K562 (cell line): ENCODE results near the gene MAMDC2.

Experiments used
- NBN ChIP-seq: fragments of 450-650 bp; IDR thresholded peaks from 2 replicates; pipeline ENCODE4 v1.6.1; 2016; ENCODE audit warnings: low read depth, mild to moderate bottlenecking
- PTTG1 ChIP-seq: fragments of 450-650 bp; IDR thresholded peaks from 2 replicates; pipeline ENCODE4 v1.6.1; 2016; ENCODE audit warnings: low read depth, mild to moderate bottlenecking, missing genetic modification characterization, missing compliant biosample characterization
- RB1 ChIP-seq: fragments of 450-650 bp; IDR thresholded peaks from 2 replicates; pipeline ENCODE4 v1.6.1; 2017; ENCODE audit warnings: low read depth, mild to moderate bottlenecking
- TF ChIP-seq, protein P1 (sequence below), 3 experiments: IDR thresholded peaks in 2 of 3; conservative IDR thresholded peaks in 1 of 3; 2 replicates each; pipeline ENCODE4 v1.5.1; 2011 to 2012; ENCODE audit warnings: low read length in 3 of 3, mild to moderate bottlenecking in 3 of 3, control low read depth in 2 of 3, improper control_type of control experiment in 1 of 3, inconsistent platforms in 1 of 3, low read depth in 1 of 3, mixed read lengths in 1 of 3, moderate library complexity in 1 of 3; ENCODE audit not compliant: insufficient read depth in 2 of 3
- TF ChIP-seq, protein P2 (sequence below), 2 experiments: fragments of 450-650 bp; formaldehyde crosslinking in 1 of 2; IDR thresholded peaks; 2 replicates each; pipeline versions ENCODE4 v1.4.0 to v1.6.1; 2014 to 2020; ENCODE audit warnings: mild to moderate bottlenecking in 2 of 2, borderline replicate concordance in 1 of 2, low read depth in 1 of 2
- TF ChIP-seq, protein P3 (sequence below): sonication (generic); formaldehyde crosslinking; IDR thresholded peaks from 2 replicates; pipeline ENCODE4 v1.8.1; 2023; ENCODE audit warnings: missing genetic modification reagents, mild to moderate bottlenecking, borderline replicate concordance

DNA sequence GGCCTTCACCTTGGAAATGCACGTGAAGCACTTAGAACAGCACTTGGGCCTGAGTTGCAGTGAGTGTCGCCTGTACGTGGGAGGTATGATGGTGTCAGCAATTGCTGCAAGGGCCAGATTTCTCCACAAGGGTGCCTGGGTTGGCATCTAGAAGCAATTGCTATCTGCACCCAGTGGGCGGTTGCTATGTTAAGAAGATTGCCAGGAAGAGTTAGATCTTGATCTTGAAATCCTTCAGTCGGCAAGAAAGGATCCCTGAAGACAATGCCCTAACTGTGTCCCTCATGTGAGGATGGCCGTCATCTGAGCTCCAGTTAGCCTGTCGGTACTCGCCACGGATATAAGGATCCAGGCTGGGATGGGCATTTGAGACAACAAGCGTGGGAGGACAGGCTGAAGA lies 62.9 kb downstream of the MAMDC2 start:
- TF ChIP-seq RB1 (no peak), PTTG1 (no peak), NBN (no peak)
- TF ChIP-seq, protein P1, sequence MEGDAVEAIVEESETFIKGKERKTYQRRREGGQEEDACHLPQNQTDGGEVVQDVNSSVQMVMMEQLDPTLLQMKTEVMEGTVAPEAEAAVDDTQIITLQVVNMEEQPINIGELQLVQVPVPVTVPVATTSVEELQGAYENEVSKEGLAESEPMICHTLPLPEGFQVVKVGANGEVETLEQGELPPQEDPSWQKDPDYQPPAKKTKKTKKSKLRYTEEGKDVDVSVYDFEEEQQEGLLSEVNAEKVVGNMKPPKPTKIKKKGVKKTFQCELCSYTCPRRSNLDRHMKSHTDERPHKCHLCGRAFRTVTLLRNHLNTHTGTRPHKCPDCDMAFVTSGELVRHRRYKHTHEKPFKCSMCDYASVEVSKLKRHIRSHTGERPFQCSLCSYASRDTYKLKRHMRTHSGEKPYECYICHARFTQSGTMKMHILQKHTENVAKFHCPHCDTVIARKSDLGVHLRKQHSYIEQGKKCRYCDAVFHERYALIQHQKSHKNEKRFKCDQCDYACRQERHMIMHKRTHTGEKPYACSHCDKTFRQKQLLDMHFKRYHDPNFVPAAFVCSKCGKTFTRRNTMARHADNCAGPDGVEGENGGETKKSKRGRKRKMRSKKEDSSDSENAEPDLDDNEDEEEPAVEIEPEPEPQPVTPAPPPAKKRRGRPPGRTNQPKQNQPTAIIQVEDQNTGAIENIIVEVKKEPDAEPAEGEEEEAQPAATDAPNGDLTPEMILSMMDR (IDR thresholded peaks at IDR 0.05 in 2 of 3, conservative IDR thresholded peaks at IDR 0.05 in 1 of 3; ENCODE audit: insufficient read depth in 2 of 3, low read depth in 1 of 3, low read length in 3 of 3) = no peak
- TF ChIP-seq, protein P2, sequence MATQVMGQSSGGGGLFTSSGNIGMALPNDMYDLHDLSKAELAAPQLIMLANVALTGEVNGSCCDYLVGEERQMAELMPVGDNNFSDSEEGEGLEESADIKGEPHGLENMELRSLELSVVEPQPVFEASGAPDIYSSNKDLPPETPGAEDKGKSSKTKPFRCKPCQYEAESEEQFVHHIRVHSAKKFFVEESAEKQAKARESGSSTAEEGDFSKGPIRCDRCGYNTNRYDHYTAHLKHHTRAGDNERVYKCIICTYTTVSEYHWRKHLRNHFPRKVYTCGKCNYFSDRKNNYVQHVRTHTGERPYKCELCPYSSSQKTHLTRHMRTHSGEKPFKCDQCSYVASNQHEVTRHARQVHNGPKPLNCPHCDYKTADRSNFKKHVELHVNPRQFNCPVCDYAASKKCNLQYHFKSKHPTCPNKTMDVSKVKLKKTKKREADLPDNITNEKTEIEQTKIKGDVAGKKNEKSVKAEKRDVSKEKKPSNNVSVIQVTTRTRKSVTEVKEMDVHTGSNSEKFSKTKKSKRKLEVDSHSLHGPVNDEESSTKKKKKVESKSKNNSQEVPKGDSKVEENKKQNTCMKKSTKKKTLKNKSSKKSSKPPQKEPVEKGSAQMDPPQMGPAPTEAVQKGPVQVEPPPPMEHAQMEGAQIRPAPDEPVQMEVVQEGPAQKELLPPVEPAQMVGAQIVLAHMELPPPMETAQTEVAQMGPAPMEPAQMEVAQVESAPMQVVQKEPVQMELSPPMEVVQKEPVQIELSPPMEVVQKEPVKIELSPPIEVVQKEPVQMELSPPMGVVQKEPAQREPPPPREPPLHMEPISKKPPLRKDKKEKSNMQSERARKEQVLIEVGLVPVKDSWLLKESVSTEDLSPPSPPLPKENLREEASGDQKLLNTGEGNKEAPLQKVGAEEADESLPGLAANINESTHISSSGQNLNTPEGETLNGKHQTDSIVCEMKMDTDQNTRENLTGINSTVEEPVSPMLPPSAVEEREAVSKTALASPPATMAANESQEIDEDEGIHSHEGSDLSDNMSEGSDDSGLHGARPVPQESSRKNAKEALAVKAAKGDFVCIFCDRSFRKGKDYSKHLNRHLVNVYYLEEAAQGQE (IDR thresholded peaks at IDR 0.05; ENCODE audit: borderline replicate concordance) = no peak
- TF ChIP-seq, protein P2 (CRISPR knock-in tag; IDR thresholded peaks at IDR 0.05; ENCODE audit: low read depth) = no peak
- TF ChIP-seq, protein P3, sequence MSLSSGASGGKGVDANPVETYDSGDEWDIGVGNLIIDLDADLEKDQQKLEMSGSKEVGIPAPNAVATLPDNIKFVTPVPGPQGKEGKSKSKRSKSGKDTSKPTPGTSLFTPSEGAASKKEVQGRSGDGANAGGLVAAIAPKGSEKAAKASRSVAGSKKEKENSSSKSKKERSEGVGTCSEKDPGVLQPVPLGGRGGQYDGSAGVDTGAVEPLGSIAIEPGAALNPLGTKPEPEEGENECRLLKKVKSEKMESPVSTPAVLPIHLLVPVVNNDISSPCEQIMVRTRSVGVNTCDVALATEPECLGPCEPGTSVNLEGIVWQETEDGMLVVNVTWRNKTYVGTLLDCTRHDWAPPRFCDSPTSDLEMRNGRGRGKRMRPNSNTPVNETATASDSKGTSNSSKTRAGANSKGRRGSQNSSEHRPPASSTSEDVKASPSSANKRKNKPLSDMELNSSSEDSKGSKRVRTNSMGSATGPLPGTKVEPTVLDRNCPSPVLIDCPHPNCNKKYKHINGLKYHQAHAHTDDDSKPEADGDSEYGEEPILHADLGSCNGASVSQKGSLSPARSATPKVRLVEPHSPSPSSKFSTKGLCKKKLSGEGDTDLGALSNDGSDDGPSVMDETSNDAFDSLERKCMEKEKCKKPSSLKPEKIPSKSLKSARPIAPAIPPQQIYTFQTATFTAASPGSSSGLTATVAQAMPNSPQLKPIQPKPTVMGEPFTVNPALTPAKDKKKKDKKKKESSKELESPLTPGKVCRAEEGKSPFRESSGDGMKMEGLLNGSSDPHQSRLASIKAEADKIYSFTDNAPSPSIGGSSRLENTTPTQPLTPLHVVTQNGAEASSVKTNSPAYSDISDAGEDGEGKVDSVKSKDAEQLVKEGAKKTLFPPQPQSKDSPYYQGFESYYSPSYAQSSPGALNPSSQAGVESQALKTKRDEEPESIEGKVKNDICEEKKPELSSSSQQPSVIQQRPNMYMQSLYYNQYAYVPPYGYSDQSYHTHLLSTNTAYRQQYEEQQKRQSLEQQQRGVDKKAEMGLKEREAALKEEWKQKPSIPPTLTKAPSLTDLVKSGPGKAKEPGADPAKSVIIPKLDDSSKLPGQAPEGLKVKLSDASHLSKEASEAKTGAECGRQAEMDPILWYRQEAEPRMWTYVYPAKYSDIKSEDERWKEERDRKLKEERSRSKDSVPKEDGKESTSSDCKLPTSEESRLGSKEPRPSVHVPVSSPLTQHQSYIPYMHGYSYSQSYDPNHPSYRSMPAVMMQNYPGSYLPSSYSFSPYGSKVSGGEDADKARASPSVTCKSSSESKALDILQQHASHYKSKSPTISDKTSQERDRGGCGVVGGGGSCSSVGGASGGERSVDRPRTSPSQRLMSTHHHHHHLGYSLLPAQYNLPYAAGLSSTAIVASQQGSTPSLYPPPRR (CRISPR knock-in tag) = no peak
